Sigmoid colon (tissue), 4 donors: ENCODE data around the gene AMOTL2.

Source experiments
- CTCF ChIP-seq, 4 experiments: fragments of 450-650 bp in 3 of 4; fragments of 200-600 bp in 1 of 4; IDR thresholded peaks; one replicate each; pipeline ENCODE4 v1.5.1; 2016 to 2019; ENCODE audit warnings: antibody characterized with exemption in 4 of 4, mild to moderate bottlenecking in 3 of 4, moderate library complexity in 2 of 4
- EP300 ChIP-seq, 4 donors: sonication (generic); formaldehyde crosslinking; IDR thresholded peaks; one replicate each; pipeline ENCODE4 v1.6.1; 2017; ENCODE audit warnings: antibody characterized with exemption in 4 of 4
- POLR2AphosphoS5 ChIP-seq, 4 donors: sonication (generic); formaldehyde crosslinking; IDR thresholded peaks; one replicate each; pipeline ENCODE4 v1.6.1; 2017; ENCODE audit warnings: antibody characterized with exemption in 4 of 4

GRCh38 chr3:134369231-134369741 is 5.0 kb downstream of the AMOTL2 start:
- TF ChIP-seq CTCF (IDR thresholded peaks at IDR 0.05) = no peak
- no peak for TF ChIP-seq EP300 (IDR thresholded peaks at IDR 0.05)
- TF ChIP-seq POLR2AphosphoS5 (IDR thresholded peaks at IDR 0.05) = peak in 3 of 4 donors; percentile 8 to 34 (median 27)
